Body of pancreas (tissue), 4 donors: ENCODE data around the gene PHF13.

Source experiments
- POLR2A ChIP-seq, 3 donors: fragments of 450-650 bp; IDR thresholded peaks; one replicate each; pipeline ENCODE4 v1.6.1; 2016; ENCODE audit warnings: antibody characterized with exemption in 3 of 3, mild to moderate bottlenecking in 2 of 3
- TF ChIP-seq, protein P1 (sequence below), 7 experiments: fragments of 450-650 bp in 4 of 7; fragments of 200-600 bp in 3 of 7; sonication (generic) in 3 of 7; IDR thresholded peaks; one replicate each; pipeline ENCODE4 v1.5.1; 2016 to 2019; ENCODE audit warnings: antibody characterized with exemption in 7 of 7

DNA sequence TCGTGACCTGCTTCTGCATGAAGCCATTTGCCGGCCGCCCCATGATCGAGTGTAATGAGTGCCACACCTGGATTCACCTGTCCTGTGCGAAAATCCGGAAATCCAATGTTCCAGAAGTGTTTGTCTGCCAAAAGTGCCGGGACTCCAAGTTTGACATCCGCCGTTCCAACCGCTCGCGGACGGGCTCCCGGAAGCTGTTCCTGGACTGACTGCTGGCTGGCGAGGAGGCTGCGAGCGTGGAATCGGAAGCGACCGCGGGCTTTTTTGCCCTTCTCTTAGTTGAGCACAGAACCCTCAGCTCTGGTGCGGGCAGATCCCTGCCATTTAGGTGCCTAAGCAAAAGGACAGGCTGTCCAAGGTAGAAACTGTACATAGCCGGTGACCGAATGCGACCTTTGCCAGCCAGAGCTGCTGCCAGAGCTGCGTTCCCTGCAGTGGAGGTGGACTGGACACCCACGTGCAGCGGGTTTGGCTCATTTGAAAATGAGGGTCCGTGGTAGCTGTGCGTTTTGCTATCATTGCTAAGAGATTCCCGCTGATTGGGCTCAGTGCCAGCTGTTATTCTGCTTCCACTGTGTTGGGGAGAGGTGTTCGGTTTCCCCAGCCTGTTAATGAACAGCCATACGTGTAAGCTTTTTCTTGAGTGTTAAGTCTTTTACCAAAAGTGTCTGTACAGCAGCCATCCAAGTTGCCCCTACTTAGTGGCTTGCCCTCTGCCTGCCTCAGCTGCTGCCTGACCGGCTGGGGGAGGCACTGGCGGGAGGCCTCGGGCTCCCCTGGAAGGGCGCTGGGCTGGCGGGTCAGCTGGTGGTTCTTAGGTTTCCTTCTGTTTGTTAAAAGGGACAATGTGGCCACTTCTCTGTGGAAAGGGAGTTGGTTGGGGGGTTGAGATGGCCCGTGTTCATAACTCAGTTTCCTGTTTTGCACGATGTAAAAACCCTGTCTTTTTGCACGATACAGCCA, 8.2 kb downstream of the PHF13 start:
- TF ChIP-seq, protein P1, sequence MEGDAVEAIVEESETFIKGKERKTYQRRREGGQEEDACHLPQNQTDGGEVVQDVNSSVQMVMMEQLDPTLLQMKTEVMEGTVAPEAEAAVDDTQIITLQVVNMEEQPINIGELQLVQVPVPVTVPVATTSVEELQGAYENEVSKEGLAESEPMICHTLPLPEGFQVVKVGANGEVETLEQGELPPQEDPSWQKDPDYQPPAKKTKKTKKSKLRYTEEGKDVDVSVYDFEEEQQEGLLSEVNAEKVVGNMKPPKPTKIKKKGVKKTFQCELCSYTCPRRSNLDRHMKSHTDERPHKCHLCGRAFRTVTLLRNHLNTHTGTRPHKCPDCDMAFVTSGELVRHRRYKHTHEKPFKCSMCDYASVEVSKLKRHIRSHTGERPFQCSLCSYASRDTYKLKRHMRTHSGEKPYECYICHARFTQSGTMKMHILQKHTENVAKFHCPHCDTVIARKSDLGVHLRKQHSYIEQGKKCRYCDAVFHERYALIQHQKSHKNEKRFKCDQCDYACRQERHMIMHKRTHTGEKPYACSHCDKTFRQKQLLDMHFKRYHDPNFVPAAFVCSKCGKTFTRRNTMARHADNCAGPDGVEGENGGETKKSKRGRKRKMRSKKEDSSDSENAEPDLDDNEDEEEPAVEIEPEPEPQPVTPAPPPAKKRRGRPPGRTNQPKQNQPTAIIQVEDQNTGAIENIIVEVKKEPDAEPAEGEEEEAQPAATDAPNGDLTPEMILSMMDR (IDR thresholded peaks at IDR 0.05), result no peak
- no peak for TF ChIP-seq POLR2A (IDR thresholded peaks at IDR 0.05)
